HK-2 (cell line): Measurements from ENCODE around the gene REC114.
"Not testable (repeated sequence)": the region's sequence is repeated elsewhere in the genome, so short reads cannot be mapped to it uniquely, and the experiment has no call there.

Source experiments
- DNase-seq: peaks from one replicate; pipeline ENCODE4 v3.0.0-alpha.2; 2018; ENCODE audit not compliant: unreplicated experiment

Gene REC114, protein sequence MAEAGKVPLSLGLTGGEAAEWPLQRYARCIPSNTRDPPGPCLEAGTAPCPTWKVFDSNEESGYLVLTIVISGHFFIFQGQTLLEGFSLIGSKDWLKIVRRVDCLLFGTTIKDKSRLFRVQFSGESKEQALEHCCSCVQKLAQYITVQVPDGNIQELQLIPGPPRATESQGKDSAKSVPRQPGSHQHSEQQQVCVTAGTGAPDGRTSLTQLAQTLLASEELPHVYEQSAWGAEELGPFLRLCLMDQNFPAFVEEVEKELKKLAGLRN

GRCh38 chr15:73442968-73443367 is at the start of gene REC114:
Gene REC114, plus strand, starts transcription at chr15:73443164. Its CDS starts 22 bp downstream, at chr15:73443186.
- no peak for DNase-seq

DNA sequence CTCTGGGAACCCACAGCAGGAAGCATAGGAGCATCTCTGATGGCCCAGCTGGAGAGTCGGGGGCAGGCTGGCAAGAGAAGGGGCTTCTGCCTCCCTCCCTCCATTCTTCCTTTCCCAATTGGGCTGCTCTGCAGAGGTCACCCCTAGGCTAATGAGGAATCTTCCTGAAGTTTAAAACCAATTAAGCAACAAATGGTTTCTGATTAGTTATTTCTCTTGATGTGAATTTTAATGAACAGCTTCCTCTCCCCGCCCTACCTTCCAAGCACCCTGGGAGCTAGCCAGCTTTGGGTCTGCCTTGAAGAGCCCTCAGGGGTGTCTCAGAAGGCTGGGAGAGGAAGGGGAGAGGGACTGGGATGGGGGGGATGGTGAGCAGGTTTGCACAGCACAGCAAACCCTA is 49.6 kb upstream of the REC114 start:
- no peak for DNase-seq

GRCh38 chr15:73394782-73395181 is 48.2 kb upstream of the REC114 start:
- DNase-seq, result no peak

DNA sequence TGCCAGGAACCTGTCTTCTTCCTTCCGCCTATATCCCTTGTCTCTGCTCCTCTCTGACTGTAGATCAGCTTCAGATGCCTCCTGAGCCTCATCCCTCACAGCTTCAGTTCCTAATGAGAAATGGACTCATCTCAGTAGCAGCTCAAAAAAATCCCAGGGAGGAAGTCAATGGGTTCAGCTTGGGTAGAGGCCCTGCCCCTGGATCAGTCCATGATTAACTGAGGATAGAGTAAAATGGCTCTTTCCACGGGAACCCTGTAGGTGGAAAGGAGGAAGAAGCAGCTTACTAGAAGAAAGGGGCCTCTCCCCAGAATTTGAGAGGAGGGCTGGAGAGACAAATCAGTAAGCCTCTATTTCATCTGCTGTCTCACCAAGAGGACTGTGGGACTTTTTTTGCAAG is 47.3 kb upstream of the REC114 start:
- no peak for DNase-seq

- DNase-seq, result no peak
These were observed 45.5 kb upstream of the REC114 start for GRCh38 chr15:73397461-73397860.

DNA sequence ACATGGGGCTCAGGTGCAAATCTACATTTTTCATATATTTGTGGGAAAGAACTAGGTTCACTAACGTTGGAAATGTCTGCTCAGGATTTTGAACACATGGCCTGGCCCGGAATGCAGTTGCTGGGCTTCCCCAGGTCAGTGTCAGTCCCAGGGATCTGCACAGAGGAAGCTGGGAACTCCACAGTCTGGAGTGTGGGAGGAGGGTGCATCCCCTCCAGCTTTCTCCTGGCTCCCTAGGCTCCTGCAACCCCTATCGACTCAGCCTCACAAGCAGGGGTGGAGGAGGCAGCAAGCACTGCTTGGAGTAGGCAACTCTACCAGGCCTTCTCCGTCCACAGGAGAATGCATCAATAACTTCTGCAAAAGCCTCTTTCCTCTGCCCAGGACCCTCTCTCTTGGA is 44.1 kb upstream of the REC114 start:
- DNase-seq, result no peak

GRCh38 chr15:73400222-73400621 is 42.7 kb upstream of the REC114 start:
- DNase-seq, result not testable (repeated sequence)

- no peak for DNase-seq
These were observed 39.8 kb upstream of the REC114 start for GRCh38 chr15:73403171-73403570.

GRCh38 chr15:73414876-73415275 is 28.1 kb upstream of the REC114 start:
- no peak for DNase-seq

GRCh38 chr15:73424506-73424905 is 18.5 kb upstream of the REC114 start:
- no peak for DNase-seq

DNA sequence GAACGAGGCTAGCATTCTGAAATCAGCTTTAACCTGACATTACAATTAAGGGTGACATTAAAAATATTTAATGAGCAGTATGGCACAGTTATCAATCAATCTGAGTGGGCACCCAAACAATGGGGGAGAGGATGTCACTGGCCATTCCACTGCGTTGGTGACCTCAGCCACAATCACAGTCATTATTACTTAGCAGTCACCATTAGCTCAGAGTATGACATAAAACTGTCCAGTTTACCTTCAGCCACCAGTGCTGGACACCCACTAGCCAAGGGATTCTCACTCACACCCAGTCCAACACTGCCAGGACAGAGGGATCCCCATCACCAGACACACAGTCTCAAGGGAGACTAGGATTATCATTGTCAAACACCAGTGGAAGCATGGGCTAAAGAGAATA is 17.5 kb upstream of the REC114 start:
- no peak for DNase-seq

DNA sequence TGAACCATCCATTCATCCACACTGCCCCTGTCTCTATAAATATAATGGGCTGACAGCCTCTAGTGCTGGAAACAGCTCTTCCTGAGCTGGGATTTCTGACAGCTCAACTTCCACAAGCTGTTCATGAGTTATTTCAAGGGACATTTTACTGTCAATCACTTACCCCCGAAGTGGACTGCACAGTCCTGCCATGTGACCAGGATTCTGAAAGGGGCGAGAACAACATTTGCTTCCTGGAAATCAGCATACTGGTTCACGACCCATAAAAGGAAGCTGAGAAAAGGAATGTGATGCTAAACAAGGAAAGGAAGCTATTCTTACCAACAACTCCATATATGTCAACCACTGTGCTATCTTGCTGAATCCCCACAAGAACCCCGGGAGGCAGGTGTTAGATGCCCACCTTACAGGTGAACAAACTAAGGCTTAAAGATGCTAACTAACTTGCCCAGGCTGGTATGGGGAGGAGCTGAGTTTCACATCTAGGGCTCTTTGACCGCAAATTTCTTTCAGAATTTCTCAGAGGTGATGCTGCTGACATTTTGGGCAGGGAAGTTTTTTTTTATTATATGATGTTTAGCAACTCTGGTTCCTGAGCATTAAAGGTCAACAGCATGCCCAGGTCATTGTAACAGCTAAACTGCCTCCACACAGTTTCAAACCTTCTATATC is 16.5 kb upstream of the REC114 start:
- no peak for DNase-seq

- DNase-seq, result not testable (repeated sequence)
These were observed 11.6 kb upstream of the REC114 start for GRCh38 chr15:73431329-73431728.

- no peak for DNase-seq
These were observed 9.1 kb upstream of the REC114 start for GRCh38 chr15:73433873-73434272.

- DNase-seq, result no peak
These were observed 6.4 kb upstream of the REC114 start for GRCh38 chr15:73436613-73437012.

GRCh38 chr15:73437543-73438109 is 5.3 kb upstream of the REC114 start:
- DNase-seq, result no peak

DNA sequence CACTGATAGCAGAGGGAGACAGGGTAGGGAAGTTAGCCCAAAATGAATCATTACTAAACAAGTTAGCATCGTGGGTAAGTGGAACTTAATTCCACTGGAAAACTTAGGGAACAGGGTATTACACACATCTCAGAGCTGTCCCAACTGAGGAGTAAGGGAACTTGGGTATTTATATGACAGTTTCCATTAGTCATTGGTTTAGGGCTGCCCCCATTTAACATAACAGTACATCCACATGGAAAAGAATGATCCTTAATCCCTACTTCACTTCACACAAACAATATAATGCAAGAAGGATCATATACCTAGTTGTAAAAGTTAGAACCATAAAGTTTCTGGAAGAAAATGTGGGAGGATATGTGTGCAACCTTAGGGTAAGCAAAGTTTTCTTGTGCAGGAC is 4.3 kb upstream of the REC114 start:
- no peak for DNase-seq

- no peak for DNase-seq
These were observed 2.4 kb upstream of the REC114 start for GRCh38 chr15:73440571-73440970.

- DNase-seq, result no peak
These were observed 543 bp upstream of the REC114 start for GRCh38 chr15:73442421-73442820.

GRCh38 chr15:73447471-73447870 is 4.5 kb downstream of the REC114 start:
- not testable (repeated sequence) for DNase-seq

DNA sequence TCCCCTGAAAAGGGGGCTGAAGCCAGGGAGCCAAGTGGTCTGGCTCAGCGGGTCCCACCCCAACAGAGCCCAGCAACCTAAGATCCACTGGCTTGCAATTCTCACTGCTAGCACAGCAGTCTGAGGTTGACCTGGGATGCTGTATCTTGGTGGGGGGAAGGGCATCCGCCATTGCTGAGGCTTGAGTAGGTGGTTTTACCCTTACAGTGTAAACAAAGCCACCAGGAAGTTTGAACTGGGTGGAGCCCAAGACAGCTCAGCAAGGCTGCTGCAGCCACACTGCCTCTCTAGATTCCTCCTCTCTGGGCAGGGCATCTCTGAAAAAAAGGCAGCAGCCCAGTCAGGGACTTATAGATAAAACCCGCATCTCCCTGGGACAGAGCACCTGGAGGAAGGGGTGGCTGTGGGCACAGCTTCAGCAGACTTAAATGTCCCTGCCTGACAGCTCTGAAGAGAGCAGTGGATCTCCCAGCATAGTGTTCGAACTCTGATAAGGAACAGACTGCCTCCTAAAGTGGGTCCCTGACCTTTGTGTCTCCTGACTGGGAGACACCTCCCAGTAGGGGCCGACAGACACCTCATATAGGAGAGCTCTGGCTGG is 5.3 kb downstream of the REC114 start:
- not testable (repeated sequence) for DNase-seq

DNA sequence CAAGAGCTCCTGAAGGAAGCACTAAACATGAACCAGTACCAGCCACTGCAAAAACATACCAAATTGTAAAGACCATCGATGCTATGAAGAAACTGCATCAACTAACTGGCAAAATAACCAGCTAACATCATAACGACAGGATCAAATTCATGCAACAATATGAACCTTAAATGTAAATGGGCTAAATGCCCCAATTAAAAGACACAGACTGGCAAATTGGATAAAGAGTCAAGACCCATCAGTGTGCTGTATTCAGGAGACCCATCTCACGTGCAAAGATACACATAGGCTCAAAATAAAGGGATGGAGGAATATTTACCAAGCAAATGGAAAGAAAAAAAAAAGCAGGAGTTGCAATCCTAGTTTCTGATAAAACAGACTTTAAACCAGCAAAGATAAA is 7.0 kb downstream of the REC114 start:
- not testable (repeated sequence) for DNase-seq

GRCh38 chr15:73454096-73454495 is 11.1 kb downstream of the REC114 start:
- no peak for DNase-seq
